ENCODE measurements around the gene B2M. TPM values are rescaled to one million over a fixed set of nuclear protein-coding genes. Genes with fewer than 3 reads are reported as not detected.

Gene B2M
- total and polyA plus RNA-seq, 10 of the 15 experiments (the other 5 are each of a cell fraction or from before 2014, with no cell fraction given) = 2,901 to 22,794 (median 8,374) TPM

DNA sequence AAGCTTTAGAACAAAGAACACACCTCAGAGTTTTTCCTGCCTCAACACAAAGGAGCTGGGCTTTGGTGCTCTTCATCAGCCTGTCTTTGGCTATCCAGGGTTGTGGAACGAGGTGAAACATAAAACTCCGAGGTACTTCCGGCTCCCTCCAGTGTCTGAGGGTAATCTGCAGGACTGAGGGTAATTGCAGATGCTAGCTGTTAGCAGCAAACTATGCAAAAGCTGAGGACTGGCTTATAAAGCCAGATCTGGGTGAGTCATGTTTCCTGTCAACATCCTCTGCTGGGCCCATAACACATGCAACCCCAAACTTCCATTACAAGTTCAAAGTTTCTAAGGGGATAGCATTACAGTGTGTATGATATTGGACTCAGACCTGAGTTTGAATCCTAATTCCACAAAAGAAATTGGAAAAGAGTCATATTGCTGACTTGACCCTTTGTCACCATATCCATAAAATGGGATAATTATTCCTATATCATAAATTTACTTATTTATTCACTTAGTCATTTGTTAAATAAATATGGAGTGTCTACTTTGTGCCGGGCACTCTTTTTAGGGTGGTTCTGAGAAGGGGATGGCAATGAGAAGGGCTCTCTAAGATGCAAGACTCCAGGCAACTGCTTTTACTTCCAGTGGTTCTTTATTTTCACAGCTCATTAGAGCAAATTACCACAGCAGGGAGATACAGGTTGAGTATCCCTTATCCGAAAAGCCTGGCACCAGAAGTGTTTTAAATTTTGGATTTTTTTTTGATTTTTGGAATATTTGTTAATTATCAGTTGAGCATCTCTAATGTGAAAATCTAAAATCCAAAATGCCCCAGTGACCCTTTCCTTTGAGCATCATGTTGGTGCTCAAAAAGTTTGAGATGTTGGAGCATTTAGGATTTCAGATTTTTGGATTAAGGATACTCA lies 15.5 kb downstream of the B2M start:
- CTCF ChIA-PET = interaction anchor here (0.7 to 8.1 kb wide), 5 partner anchors 10 to 879 kb away, joined by 3 to 153 read pairs (median 63); partner anchors contain the start of genes B2M, PATL2, SPG11 and TRIM69
- peak overlapping the region; percentile 99 for H3K27ac ChIP-seq (ENCODE audit: control insufficient read depth, insufficient read depth)
- peak; percentile 59 for TF ChIP-seq RUNX3 (IDR thresholded peaks at IDR 0.05; ENCODE audit: low read length)
- TF ChIP-seq KDM1A (IDR thresholded peaks at IDR 0.05; ENCODE audit: borderline replicate concordance) = no peak
- TF ChIP-seq, protein P1, sequence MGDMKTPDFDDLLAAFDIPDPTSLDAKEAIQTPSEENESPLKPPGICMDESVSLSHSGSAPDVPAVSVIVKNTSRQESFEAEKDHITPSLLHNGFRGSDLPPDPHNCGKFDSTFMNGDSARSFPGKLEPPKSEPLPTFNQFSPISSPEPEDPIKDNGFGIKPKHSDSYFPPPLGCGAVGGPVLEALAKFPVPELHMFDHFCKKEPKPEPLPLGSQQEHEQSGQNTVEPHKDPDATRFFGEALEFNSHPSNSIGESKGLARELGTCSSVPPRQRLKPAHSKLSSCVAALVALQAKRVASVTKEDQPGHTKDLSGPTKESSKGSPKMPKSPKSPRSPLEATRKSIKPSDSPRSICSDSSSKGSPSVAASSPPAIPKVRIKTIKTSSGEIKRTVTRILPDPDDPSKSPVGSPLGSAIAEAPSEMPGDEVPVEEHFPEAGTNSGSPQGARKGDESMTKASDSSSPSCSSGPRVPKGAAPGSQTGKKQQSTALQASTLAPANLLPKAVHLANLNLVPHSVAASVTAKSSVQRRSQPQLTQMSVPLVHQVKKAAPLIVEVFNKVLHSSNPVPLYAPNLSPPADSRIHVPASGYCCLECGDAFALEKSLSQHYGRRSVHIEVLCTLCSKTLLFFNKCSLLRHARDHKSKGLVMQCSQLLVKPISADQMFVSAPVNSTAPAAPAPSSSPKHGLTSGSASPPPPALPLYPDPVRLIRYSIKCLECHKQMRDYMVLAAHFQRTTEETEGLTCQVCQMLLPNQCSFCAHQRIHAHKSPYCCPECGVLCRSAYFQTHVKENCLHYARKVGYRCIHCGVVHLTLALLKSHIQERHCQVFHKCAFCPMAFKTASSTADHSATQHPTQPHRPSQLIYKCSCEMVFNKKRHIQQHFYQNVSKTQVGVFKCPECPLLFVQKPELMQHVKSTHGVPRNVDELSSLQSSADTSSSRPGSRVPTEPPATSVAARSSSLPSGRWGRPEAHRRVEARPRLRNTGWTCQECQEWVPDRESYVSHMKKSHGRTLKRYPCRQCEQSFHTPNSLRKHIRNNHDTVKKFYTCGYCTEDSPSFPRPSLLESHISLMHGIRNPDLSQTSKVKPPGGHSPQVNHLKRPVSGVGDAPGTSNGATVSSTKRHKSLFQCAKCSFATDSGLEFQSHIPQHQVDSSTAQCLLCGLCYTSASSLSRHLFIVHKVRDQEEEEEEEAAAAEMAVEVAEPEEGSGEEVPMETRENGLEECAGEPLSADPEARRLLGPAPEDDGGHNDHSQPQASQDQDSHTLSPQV (IDR thresholded peaks at IDR 0.05) = no peak
- no peak for TF ChIP-seq SREBF1 (IDR thresholded peaks at IDR 0.05; ENCODE audit: low read length)
- peak in 1 of 2 experiments; percentile 82; a peak in 2 of 4 replicates for TF ChIP-seq CEBPB (IDR thresholded peaks at IDR 0.05; ENCODE audit: borderline replicate concordance in 1 of 2, low read depth in 2 of 2, low read length in 2 of 2)
- TF ChIP-seq, protein P2, sequence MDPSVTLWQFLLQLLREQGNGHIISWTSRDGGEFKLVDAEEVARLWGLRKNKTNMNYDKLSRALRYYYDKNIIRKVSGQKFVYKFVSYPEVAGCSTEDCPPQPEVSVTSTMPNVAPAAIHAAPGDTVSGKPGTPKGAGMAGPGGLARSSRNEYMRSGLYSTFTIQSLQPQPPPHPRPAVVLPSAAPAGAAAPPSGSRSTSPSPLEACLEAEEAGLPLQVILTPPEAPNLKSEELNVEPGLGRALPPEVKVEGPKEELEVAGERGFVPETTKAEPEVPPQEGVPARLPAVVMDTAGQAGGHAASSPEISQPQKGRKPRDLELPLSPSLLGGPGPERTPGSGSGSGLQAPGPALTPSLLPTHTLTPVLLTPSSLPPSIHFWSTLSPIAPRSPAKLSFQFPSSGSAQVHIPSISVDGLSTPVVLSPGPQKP (IDR thresholded peaks at IDR 0.05; ENCODE audit: low read depth, low read length) = peak; percentile 10; the same call in 1 of the 2 replicates
- no peak; a peak in 1 of 4 replicates for TF ChIP-seq EP300 (IDR thresholded peaks at IDR 0.05; ENCODE audit: borderline replicate concordance in 1 of 2, control insufficient read depth in 1 of 2, low read depth in 2 of 2, low read length in 2 of 2)
- TF ChIP-seq, protein P3, sequence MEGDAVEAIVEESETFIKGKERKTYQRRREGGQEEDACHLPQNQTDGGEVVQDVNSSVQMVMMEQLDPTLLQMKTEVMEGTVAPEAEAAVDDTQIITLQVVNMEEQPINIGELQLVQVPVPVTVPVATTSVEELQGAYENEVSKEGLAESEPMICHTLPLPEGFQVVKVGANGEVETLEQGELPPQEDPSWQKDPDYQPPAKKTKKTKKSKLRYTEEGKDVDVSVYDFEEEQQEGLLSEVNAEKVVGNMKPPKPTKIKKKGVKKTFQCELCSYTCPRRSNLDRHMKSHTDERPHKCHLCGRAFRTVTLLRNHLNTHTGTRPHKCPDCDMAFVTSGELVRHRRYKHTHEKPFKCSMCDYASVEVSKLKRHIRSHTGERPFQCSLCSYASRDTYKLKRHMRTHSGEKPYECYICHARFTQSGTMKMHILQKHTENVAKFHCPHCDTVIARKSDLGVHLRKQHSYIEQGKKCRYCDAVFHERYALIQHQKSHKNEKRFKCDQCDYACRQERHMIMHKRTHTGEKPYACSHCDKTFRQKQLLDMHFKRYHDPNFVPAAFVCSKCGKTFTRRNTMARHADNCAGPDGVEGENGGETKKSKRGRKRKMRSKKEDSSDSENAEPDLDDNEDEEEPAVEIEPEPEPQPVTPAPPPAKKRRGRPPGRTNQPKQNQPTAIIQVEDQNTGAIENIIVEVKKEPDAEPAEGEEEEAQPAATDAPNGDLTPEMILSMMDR (IDR thresholded peaks at IDR 0.05 in 2 of 3, conservative IDR thresholded peaks at IDR 0.05 in 1 of 3; ENCODE audit: control insufficient read depth in 2 of 3, extremely low read depth in 1 of 3, insufficient read depth in 1 of 3, low read depth in 3 of 3, low read length in 3 of 3) = no peak; a peak in 1 of 6 replicates
- TF ChIP-seq CREB1 (IDR thresholded peaks at IDR 0.05; ENCODE audit: low read depth) = peak; percentile 65
- TF ChIP-seq HDAC6 (IDR thresholded peaks at IDR 0.05; ENCODE audit: unreplicated experiment) = no peak
- peak; percentile 45 for TF ChIP-seq MTA2 (IDR thresholded peaks at IDR 0.05; ENCODE audit: low read depth)
- TF ChIP-seq ESRRA (IDR thresholded peaks at IDR 0.05; ENCODE audit: low read length) = no peak
- TF ChIP-seq ZNF274 (IDR thresholded peaks at IDR 0.05; ENCODE audit: insufficient read depth, insufficient read length) = no peak
- TF ChIP-seq CHD2 (IDR thresholded peaks at IDR 0.05; ENCODE audit: borderline replicate concordance, low read depth, low read length) = no peak

More for the DNA sequence above, 15.5 kb downstream of the B2M start:
- ChIA-PET POLR2A (interaction anchor here (0.5 to 24.8 kb wide), 8 partner anchors 6 to 918 kb away, joined by 3 to 718 read pairs (median 13); partner anchors contain the start of genes B2M, PATL2, SPG11 and TRIM69), SMC1A (ENCODE audit: uncharacterized antibody, unreplicated experiment) (interaction anchor here (0.6 to 16.1 kb wide), 7 partner anchors 10 to 326 kb away, joined by 3 to 637 read pairs (median 4); partner anchors contain the start of genes B2M, PATL2, SPG11 and TRIM69), RAD21 (ENCODE audit: unreplicated experiment) (interaction anchor here (0.5 to 19.7 kb wide), 7 partner anchors 10 to 190 kb away, joined by 3 to 680 read pairs (median 8); partner anchors contain the start of genes B2M, EIF3J, PATL2 and SPG11)
- no peaks in the 10 kb centered on the region for H4K20me1 ChIP-seq (ENCODE audit: control insufficient read depth, insufficient read depth)
- H3K27me3 ChIP-seq (replicated peaks in 1 of 2; ENCODE audit: control insufficient read depth in 2 of 2, insufficient read depth in 2 of 2, low read length in 1 of 2) = no peaks in the 10 kb centered on the region
- H3K79me2 ChIP-seq (ENCODE audit: control insufficient read depth, insufficient read depth, low read length) = peaks cover 73% of the 10 kb centered on the region
- peak; percentile 55 for ATAC-seq
- intact Hi-C loops (cut with micrococcal nuclease; ENCODE audit: unreplicated experiment) = loop anchor here (1.0 to 2.0 kb wide), 2 partner anchors 16 to 156 kb away; partner anchors contain the start of genes B2M and PATL2
- peak overlapping the region; percentile 66 for H3K4me3 ChIP-seq
- DNase-seq (ENCODE audit: low read depth, low spot score) = peak; percentile 97
- peak overlapping the region; percentile 85 for H3K4me2 ChIP-seq (ENCODE audit: control insufficient read depth, insufficient read depth)
- FAIRE-seq = peak; percentile 81
- peaks cover 0 to 7% of the 10 kb centered on the region in 2 experiments; a peak in 3 of 4 replicates for H3K36me3 ChIP-seq (ENCODE audit: control insufficient read depth in 2 of 2, insufficient read depth in 2 of 2, low read length in 1 of 2)
- BruUV-seq (replicated peaks) = TSS peak; percentile 39
- H3K9me3 ChIP-seq (replicated peaks; ENCODE audit: control insufficient read depth, insufficient read depth, low read length) = no peaks in the 10 kb centered on the region
- no peak overlapping the region for H2AFZ ChIP-seq (ENCODE audit: control insufficient read depth, low read depth, low read length)
- in situ Hi-C loops (cut with MboI) = loop anchor here (10.0 kb wide), 1 partner anchor 932 kb away; the partner anchor contains the start of gene SERF2
- WGBS (ENCODE audit: insufficient coverage, insufficient replicate concordance, low lambda C conversion rate, missing lambda C conversion rate) = 0% methylated on average over 5 of the region's 5 CpGs
- peaks cover 36% of the 10 kb centered on the region for H3K4me1 ChIP-seq (ENCODE audit: control insufficient read depth, insufficient read depth, low read length)
- peak overlapping the region; percentile 82 for H3K9ac ChIP-seq (ENCODE audit: control insufficient read depth, insufficient read depth, low read length)
